HL-60 (cell line): Measurements from ENCODE around the gene ACTG1.

ENCODE experiments used
- GABPA ChIP-seq: IDR thresholded peaks from 2 replicates; pipeline ENCODE4 v1.6.1; 2012; ENCODE audit warnings: low read depth
- POLR2AphosphoS5 ChIP-seq: IDR thresholded peaks from 2 replicates; pipeline ENCODE4 v1.6.1; 2012; ENCODE audit warnings: low read depth
- TF ChIP-seq, protein P1 (sequence below): IDR thresholded peaks from one replicate; pipeline ENCODE4 v1.5.1; 2011; ENCODE audit warnings: low read length, control low read depth, inconsistent platforms; ENCODE audit not compliant: insufficient read depth
- TF ChIP-seq, protein P2 (sequence below): IDR thresholded peaks from 2 replicates; pipeline ENCODE4 v1.6.1; 2012; ENCODE audit warnings: low read depth; ENCODE audit not compliant: insufficient replicate concordance

DNA sequence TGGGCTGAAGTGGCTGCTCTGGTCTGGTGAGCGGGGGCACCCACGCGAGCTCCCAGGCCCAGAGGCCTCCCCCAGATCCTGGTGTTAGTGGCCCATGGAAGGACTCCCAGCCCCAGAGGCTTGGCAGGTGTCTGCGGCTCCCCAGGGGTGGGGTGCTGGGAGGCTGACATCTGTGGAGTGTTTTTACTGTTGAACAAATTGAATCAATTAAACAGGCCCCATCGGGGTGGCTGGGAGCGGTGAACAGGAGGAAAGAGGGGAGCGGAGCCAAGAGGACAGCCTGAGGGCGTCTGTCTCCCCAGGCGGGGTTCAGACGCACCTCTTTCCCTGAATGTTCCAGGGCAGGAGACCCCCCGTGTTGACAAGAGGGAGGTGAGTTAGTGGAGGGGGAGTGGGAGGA is 29.9 kb downstream of the ACTG1 start:
- TF ChIP-seq POLR2AphosphoS5 (no peak), GABPA (no peak)
- TF ChIP-seq, protein P1, sequence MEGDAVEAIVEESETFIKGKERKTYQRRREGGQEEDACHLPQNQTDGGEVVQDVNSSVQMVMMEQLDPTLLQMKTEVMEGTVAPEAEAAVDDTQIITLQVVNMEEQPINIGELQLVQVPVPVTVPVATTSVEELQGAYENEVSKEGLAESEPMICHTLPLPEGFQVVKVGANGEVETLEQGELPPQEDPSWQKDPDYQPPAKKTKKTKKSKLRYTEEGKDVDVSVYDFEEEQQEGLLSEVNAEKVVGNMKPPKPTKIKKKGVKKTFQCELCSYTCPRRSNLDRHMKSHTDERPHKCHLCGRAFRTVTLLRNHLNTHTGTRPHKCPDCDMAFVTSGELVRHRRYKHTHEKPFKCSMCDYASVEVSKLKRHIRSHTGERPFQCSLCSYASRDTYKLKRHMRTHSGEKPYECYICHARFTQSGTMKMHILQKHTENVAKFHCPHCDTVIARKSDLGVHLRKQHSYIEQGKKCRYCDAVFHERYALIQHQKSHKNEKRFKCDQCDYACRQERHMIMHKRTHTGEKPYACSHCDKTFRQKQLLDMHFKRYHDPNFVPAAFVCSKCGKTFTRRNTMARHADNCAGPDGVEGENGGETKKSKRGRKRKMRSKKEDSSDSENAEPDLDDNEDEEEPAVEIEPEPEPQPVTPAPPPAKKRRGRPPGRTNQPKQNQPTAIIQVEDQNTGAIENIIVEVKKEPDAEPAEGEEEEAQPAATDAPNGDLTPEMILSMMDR, result no peak
- TF ChIP-seq, protein P2, sequence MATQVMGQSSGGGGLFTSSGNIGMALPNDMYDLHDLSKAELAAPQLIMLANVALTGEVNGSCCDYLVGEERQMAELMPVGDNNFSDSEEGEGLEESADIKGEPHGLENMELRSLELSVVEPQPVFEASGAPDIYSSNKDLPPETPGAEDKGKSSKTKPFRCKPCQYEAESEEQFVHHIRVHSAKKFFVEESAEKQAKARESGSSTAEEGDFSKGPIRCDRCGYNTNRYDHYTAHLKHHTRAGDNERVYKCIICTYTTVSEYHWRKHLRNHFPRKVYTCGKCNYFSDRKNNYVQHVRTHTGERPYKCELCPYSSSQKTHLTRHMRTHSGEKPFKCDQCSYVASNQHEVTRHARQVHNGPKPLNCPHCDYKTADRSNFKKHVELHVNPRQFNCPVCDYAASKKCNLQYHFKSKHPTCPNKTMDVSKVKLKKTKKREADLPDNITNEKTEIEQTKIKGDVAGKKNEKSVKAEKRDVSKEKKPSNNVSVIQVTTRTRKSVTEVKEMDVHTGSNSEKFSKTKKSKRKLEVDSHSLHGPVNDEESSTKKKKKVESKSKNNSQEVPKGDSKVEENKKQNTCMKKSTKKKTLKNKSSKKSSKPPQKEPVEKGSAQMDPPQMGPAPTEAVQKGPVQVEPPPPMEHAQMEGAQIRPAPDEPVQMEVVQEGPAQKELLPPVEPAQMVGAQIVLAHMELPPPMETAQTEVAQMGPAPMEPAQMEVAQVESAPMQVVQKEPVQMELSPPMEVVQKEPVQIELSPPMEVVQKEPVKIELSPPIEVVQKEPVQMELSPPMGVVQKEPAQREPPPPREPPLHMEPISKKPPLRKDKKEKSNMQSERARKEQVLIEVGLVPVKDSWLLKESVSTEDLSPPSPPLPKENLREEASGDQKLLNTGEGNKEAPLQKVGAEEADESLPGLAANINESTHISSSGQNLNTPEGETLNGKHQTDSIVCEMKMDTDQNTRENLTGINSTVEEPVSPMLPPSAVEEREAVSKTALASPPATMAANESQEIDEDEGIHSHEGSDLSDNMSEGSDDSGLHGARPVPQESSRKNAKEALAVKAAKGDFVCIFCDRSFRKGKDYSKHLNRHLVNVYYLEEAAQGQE, result no peak
